Transverse colon (tissue), 3 donors: ENCODE measurements around the gene WDR26.

ENCODE experiments used
- CTCF ChIP-seq, 5 experiments: fragments of 200-600 bp in 3 of 5; fragments of 450-650 bp in 2 of 5; sonication (generic) in 3 of 5; IDR thresholded peaks; 1 replicate in 2 of 5; 2 replicates in 3 of 5; pipeline ENCODE4 v1.5.1; 2016 to 2017; ENCODE audit warnings: antibody characterized with exemption in 5 of 5, inconsistent platforms in 3 of 5, mild to moderate bottlenecking in 2 of 5, moderate library complexity in 1 of 5
- POLR2A ChIP-seq: fragments of 450-650 bp; IDR thresholded peaks from one replicate; pipeline ENCODE4 v1.6.1; 2016; ENCODE audit warnings: antibody characterized with exemption, mild to moderate bottlenecking, moderate library complexity

- TF ChIP-seq CTCF (IDR thresholded peaks at IDR 0.05) = no peak
- no peak for TF ChIP-seq POLR2A
These were observed 55.6 kb downstream of the WDR26 start for GRCh38 chr1:224378855-224379631.
